ENCODE results near the gene MARCHF9.

The MARCHF9 gene

GRCh38 chr12:57782243-57782607, 27.3 kb downstream of the MARCHF9 start:
- no CpG with 5 or more reads among the region's 4 CpGs for WGBS (ENCODE audit: insufficient coverage)
- CTCF ChIA-PET, result interaction anchor here (1.0 to 2.7 kb wide), 13 partner anchors 11 to 153 kb away, joined by 3 to 18 read pairs (median 5); no protein-coding TSS in a partner anchor
- no peaks in the 10 kb centered on the region for H3K27me3 ChIP-seq (replicated peaks in 2 of 5; ENCODE audit: control insufficient read depth in 4 of 5, insufficient read depth in 5 of 5, low read length in 4 of 5)
- H3K9me3 ChIP-seq (ENCODE audit: control extremely low read depth in 1 of 5, control insufficient read depth in 4 of 5, insufficient read depth in 2 of 5, low read depth in 1 of 5, low read length in 4 of 5), result no peaks in the 10 kb centered on the region
- no peak for DNase-seq
- POLR2A ChIA-PET, result interaction anchor here (1.3 kb wide), 1 partner anchor 10 kb away, joined by 8 read pairs; the partner anchor contains the start of genes EEF1AKMT3 and METTL1
- no peak overlapping the region for H3K27ac ChIP-seq (ENCODE audit: insufficient read depth in 1 of 2, low read depth in 1 of 2, low read length in 2 of 2, poor library complexity in 1 of 2, severe bottlenecking in 2 of 2)
- H3K4me3 ChIP-seq (ENCODE audit: control insufficient read depth in 1 of 7, extremely low read depth in 1 of 7, insufficient read depth in 4 of 7, low read depth in 2 of 7, low read length in 6 of 7), result peak overlapping the region in 6 of 7 experiments; percentile 93 to 100 (median 98)
- H3K4me1 ChIP-seq (ENCODE audit: control extremely low read depth in 1 of 4, control insufficient read depth in 4 of 4, insufficient read depth in 4 of 4, low read length in 3 of 4), result peaks cover 9 to 34% (median 31%) of the 10 kb centered on the region in 4 experiments
- H3K36me3 ChIP-seq (ENCODE audit: control insufficient read depth in 4 of 4, insufficient read depth in 4 of 4, low read length in 3 of 4), result peaks cover 8 to 34% (median 18%) of the 10 kb centered on the region in 4 experiments

DNA sequence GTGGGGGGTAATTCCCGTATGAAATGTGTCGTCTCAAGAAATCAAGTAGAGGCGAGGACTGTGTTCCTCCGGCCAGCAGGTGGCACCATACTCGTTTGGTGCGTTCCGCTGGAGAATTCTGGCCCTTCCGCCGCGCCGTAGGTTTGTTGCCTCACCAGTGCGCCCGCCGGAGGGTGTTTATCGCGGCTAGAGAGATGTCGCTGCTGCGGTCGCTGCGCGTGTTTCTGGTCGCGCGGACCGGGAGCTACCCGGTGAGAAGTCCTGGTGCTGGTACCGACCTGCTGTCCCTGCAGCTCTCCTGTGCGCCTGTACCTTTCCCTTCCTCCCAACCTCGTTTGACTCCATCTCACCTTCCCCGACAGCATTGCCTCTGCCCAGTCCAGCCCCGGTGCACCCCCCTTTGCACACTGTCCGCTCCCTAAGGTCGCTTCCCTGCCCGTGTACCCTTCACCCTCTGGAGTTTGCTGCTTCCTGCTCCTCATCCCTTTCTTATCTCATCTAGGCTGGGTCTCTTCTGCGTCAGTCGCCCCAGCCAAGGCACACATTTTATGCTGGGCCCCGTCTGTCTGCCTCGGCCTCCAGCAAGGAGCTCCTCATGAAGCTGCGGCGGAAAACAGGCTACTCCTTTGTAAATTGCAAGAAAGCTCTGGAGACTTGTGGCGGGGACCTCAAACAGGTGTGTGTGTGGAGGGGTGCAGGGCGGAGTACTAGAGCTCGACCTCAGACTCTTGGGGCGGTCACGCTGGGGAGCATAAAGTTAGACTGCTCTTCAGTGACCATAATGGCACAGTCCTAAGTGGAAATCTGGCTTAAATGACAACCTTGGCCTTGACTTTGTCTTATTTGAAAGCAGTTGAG, 27.9 kb downstream of the MARCHF9 start, which contains the start of gene TSFM:
TSFM (plus strand) TSS at position 180 of the 858 bp plus-strand sequence; CDS start at position 195, 15 bp downstream.
- H3K4me3 ChIP-seq (ENCODE audit: control insufficient read depth in 1 of 7, extremely low read depth in 1 of 7, insufficient read depth in 4 of 7, low read depth in 2 of 7, low read length in 6 of 7), result peak within 1 kb of the TSS; percentile 93 to 100 (median 99)
- CTCF ChIA-PET, result interaction anchor here (0.7 to 2.7 kb wide), 19 partner anchors 11 to 152 kb away, joined by 3 to 18 read pairs (median 4); partner anchors contain the start of genes AVIL, CYP27B1, EEF1AKMT3 and METTL1
- POLR2A ChIA-PET, result interaction anchor here (0.6 to 1.3 kb wide), 2 partner anchors 11 to 112 kb away, joined by 3 to 8 read pairs; partner anchors contain the start of genes EEF1AKMT3 and METTL1
- 1% methylated on average over 44 of the region's 45 CpGs for WGBS (ENCODE audit: insufficient coverage)
- no peaks in the 10 kb centered on the region for H3K9me3 ChIP-seq (ENCODE audit: control extremely low read depth in 1 of 5, control insufficient read depth in 4 of 5, insufficient read depth in 2 of 5, low read depth in 1 of 5, low read length in 4 of 5)
- peak; percentile 97 to 98 (median 97) for DNase-seq
- H3K27me3 ChIP-seq (replicated peaks in 2 of 5; ENCODE audit: control insufficient read depth in 4 of 5, insufficient read depth in 5 of 5, low read length in 4 of 5), result no peaks in the 10 kb centered on the region
- H3K4me1 ChIP-seq (ENCODE audit: control extremely low read depth in 1 of 4, control insufficient read depth in 4 of 4, insufficient read depth in 4 of 4, low read length in 3 of 4), result peaks cover 9 to 34% (median 31%) of the 10 kb centered on the region in 4 experiments
- H3K27ac ChIP-seq (ENCODE audit: insufficient read depth in 1 of 2, low read depth in 1 of 2, low read length in 2 of 2, poor library complexity in 1 of 2, severe bottlenecking in 2 of 2), result peak within 1 kb of the TSS; percentile 75 to 91
- H3K36me3 ChIP-seq (ENCODE audit: control insufficient read depth in 4 of 4, insufficient read depth in 4 of 4, low read length in 3 of 4), result peaks cover 10 to 36% (median 23%) of the 10 kb centered on the region in 4 experiments

DNA sequence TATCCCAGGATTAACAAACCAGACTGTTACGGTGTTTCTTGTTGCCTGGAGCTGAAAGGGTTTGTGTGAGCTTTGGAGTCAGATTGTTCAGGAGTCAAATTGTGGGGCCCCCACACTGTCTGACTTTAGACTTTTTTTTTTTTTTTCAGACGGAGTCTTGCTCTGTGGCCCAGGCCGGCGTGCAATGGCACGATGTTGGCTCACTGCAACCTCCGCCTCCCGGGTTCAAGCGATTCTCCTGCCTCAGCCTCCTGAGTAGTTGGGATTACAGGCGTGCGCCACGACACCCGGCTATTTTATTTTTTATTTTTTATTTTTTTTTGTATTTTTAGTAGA, 28.5 kb downstream of the MARCHF9 start:
- ChIA-PET CTCF (interaction anchor here (0.7 to 2.7 kb wide), 18 partner anchors 11 to 151 kb away, joined by 3 to 18 read pairs (median 4); partner anchors contain the start of genes AVIL, CYP27B1, EEF1AKMT3 and METTL1), POLR2A (interaction anchor here (1.3 kb wide), 1 partner anchor 11 kb away, joined by 8 read pairs; the partner anchor contains the start of genes EEF1AKMT3 and METTL1)
- WGBS (ENCODE audit: insufficient coverage), result 97% methylated on average over 5 of the region's 12 CpGs
- Histone ChIP-seq H3K36me3 (ENCODE audit: control insufficient read depth in 4 of 4, insufficient read depth in 4 of 4, low read length in 3 of 4) (peaks cover 10 to 36% (median 25%) of the 10 kb centered on the region in 4 experiments), H3K9me3 (ENCODE audit: control extremely low read depth in 1 of 5, control insufficient read depth in 4 of 5, insufficient read depth in 2 of 5, low read depth in 1 of 5, low read length in 4 of 5) (no peaks in the 10 kb centered on the region), H3K4me3 (ENCODE audit: control insufficient read depth in 1 of 7, extremely low read depth in 1 of 7, insufficient read depth in 4 of 7, low read depth in 2 of 7, low read length in 6 of 7) (peak overlapping the region in 6 of 7 experiments; percentile 93 to 100 (median 98)), H3K27me3 (replicated peaks in 2 of 5; ENCODE audit: control insufficient read depth in 4 of 5, insufficient read depth in 5 of 5, low read length in 4 of 5) (no peaks in the 10 kb centered on the region), H3K27ac (ENCODE audit: insufficient read depth in 1 of 2, low read depth in 1 of 2, low read length in 2 of 2, poor library complexity in 1 of 2, severe bottlenecking in 2 of 2) (peak overlapping the region; percentile 75 to 91), H3K4me1 (ENCODE audit: control extremely low read depth in 1 of 4, control insufficient read depth in 4 of 4, insufficient read depth in 4 of 4, low read length in 3 of 4) (peaks cover 9 to 34% (median 31%) of the 10 kb centered on the region in 4 experiments)
- no peak for DNase-seq

DNA sequence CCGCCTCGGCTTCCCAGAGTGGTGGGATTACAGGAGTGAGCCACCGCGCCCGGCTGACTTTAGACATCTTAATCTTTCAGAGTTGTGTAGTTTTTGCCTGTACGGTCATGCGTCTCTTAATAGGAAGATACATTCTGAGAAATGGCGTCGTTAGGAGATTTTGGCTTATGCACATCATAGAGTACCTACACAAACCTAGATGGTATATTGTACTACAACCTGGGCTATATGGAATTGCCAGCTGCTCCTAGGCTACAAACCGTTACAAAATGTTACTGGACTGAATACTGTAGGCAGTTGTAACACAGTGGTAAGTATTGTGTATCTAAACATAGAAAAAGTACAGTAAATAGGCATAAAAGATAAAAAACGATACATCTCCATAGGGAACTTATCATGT, 29.0 kb downstream of the MARCHF9 start:
- ChIA-PET CTCF (interaction anchor here (0.7 to 2.6 kb wide), 11 partner anchors 10 to 122 kb away, joined by 3 to 14 read pairs (median 5); partner anchors contain the start of genes AVIL and CYP27B1), POLR2A (no interaction called here)
- Histone ChIP-seq H3K27ac (ENCODE audit: insufficient read depth in 1 of 2, low read depth in 1 of 2, low read length in 2 of 2, poor library complexity in 1 of 2, severe bottlenecking in 2 of 2) (no peak overlapping the region), H3K27me3 (replicated peaks in 2 of 5; ENCODE audit: control insufficient read depth in 4 of 5, insufficient read depth in 5 of 5, low read length in 4 of 5) (no peaks in the 10 kb centered on the region), H3K4me3 (ENCODE audit: control insufficient read depth in 1 of 7, extremely low read depth in 1 of 7, insufficient read depth in 4 of 7, low read depth in 2 of 7, low read length in 6 of 7) (peak overlapping the region in 2 of 7 experiments; percentile 96 to 99), H3K9me3 (ENCODE audit: control extremely low read depth in 1 of 5, control insufficient read depth in 4 of 5, insufficient read depth in 2 of 5, low read depth in 1 of 5, low read length in 4 of 5) (no peaks in the 10 kb centered on the region), H3K36me3 (ENCODE audit: control insufficient read depth in 4 of 4, insufficient read depth in 4 of 4, low read length in 3 of 4) (peaks cover 13 to 37% (median 28%) of the 10 kb centered on the region in 4 experiments), H3K4me1 (ENCODE audit: control extremely low read depth in 1 of 4, control insufficient read depth in 4 of 4, insufficient read depth in 4 of 4, low read length in 3 of 4) (peaks cover 9 to 34% (median 31%) of the 10 kb centered on the region in 4 experiments)
- WGBS (ENCODE audit: insufficient coverage), result 100% methylated on average over 5 of the region's 11 CpGs
- no peak for DNase-seq

GRCh38 chr12:57793920-57794319, 39.0 kb downstream of the MARCHF9 start:
- no peak overlapping the region for H3K27ac ChIP-seq (ENCODE audit: insufficient read depth in 1 of 2, low read depth in 1 of 2, low read length in 2 of 2, poor library complexity in 1 of 2, severe bottlenecking in 2 of 2)

GRCh38 chr12:57795354-57795753, 40.5 kb downstream of the MARCHF9 start:
- H3K27ac ChIP-seq (ENCODE audit: insufficient read depth in 1 of 2, low read depth in 1 of 2, low read length in 2 of 2, poor library complexity in 1 of 2, severe bottlenecking in 2 of 2), result no peak overlapping the region
- ChIA-PET POLR2A (no interaction called here), CTCF (interaction anchor here (1.7 to 3.6 kb wide), 3 partner anchors 11 to 15 kb away, joined by 5 to 14 read pairs (median 12); partner anchors contain the start of gene TSFM)
- no peak for DNase-seq
- H3K4me1 ChIP-seq (ENCODE audit: control extremely low read depth in 1 of 4, control insufficient read depth in 4 of 4, insufficient read depth in 4 of 4, low read length in 3 of 4), result peaks cover 0 to 7% (median 0%) of the 10 kb centered on the region in 4 experiments
- WGBS (ENCODE audit: insufficient coverage), result 97% methylated on average over 3 of the region's 6 CpGs
- no peaks in the 10 kb centered on the region for H3K9me3 ChIP-seq (ENCODE audit: control extremely low read depth in 1 of 5, control insufficient read depth in 4 of 5, insufficient read depth in 2 of 5, low read depth in 1 of 5, low read length in 4 of 5)
- peaks cover 24 to 69% (median 49%) of the 10 kb centered on the region in 4 experiments for H3K36me3 ChIP-seq (ENCODE audit: control insufficient read depth in 4 of 4, insufficient read depth in 4 of 4, low read length in 3 of 4)
- no peaks in the 10 kb centered on the region for H3K27me3 ChIP-seq (replicated peaks in 2 of 5; ENCODE audit: control insufficient read depth in 4 of 5, insufficient read depth in 5 of 5, low read length in 4 of 5)
- no peak overlapping the region for H3K4me3 ChIP-seq (ENCODE audit: control insufficient read depth in 1 of 7, extremely low read depth in 1 of 7, insufficient read depth in 4 of 7, low read depth in 2 of 7, low read length in 6 of 7)

More at GRCh38 chr12:57793920-57794319, 39.0 kb downstream of the MARCHF9 start:
- H3K27me3 ChIP-seq (replicated peaks in 2 of 5; ENCODE audit: control insufficient read depth in 4 of 5, insufficient read depth in 5 of 5, low read length in 4 of 5), result no peaks in the 10 kb centered on the region
- H3K4me3 ChIP-seq (ENCODE audit: control insufficient read depth in 1 of 7, extremely low read depth in 1 of 7, insufficient read depth in 4 of 7, low read depth in 2 of 7, low read length in 6 of 7), result no peak overlapping the region
- POLR2A ChIA-PET, result interaction anchor here (0.6 kb wide), 1 partner anchor 72 kb away, joined by 3 read pairs; no protein-coding TSS in a partner anchor
- 71% methylated on average over 1 of the region's 1 CpG for WGBS (ENCODE audit: insufficient coverage)
- peaks cover 0 to 7% (median 0%) of the 10 kb centered on the region in 4 experiments for H3K4me1 ChIP-seq (ENCODE audit: control extremely low read depth in 1 of 4, control insufficient read depth in 4 of 4, insufficient read depth in 4 of 4, low read length in 3 of 4)
- DNase-seq, result no peak
- H3K36me3 ChIP-seq (ENCODE audit: control insufficient read depth in 4 of 4, insufficient read depth in 4 of 4, low read length in 3 of 4), result peaks cover 21 to 66% (median 48%) of the 10 kb centered on the region in 4 experiments
- CTCF ChIA-PET, result interaction anchor here (1.2 to 3.6 kb wide), 7 partner anchors 9 to 26 kb away, joined by 3 to 19 read pairs (median 5); partner anchors contain the start of genes AVIL and TSFM
- H3K9me3 ChIP-seq (ENCODE audit: control extremely low read depth in 1 of 5, control insufficient read depth in 4 of 5, insufficient read depth in 2 of 5, low read depth in 1 of 5, low read length in 4 of 5), result no peaks in the 10 kb centered on the region

All from common myeloid progenitor, CD34-positive (primary cell).